Right atrium auricular region (tissue), 2 donors: ENCODE results near the gene CBLN3. TPM values are rescaled to one million over a fixed set of nuclear protein-coding genes. Genes with fewer than 3 reads are reported as not detected.
A peak's percentile ranks its signal among the peaks of the same experiment; 100 is the strongest.

ENCODE experiments used
- DNase-seq: peaks from one replicate; pipeline ENCODE4 v3.0.0-alpha.2; 2019; ENCODE audit warnings: low spot score
- H3K27ac ChIP-seq, 2 donors: fragments of 200-600 bp; sonication (generic); 1 replicate in 1 of 2; 2 replicates in 1 of 2; pipeline ENCODE4 v1.5.1; 2016 to 2019
- H3K27me3 ChIP-seq, 2 donors: fragments of 200-600 bp; sonication (generic); one replicate each; pipeline versions ENCODE4 v1.5.1 to v1.6.0; 2017 to 2019
- H3K36me3 ChIP-seq: fragments of 200-600 bp; sonication (generic); one replicate; pipeline ENCODE4 v1.5.1; 2016
- H3K4me1 ChIP-seq, 2 donors: fragments of 200-600 bp; sonication (generic); one replicate each; pipeline versions ENCODE4 v1.5.1 to v1.6.0; 2017 to 2019
- H3K4me3 ChIP-seq, 2 donors: fragments of 200-600 bp; sonication (generic); 1 replicate in 1 of 2; 2 replicates in 1 of 2; pipeline ENCODE4 v1.5.1; 2017 to 2019; ENCODE audit warnings: mild to moderate bottlenecking in 1 of 2, moderate library complexity in 1 of 2
- H3K9me3 ChIP-seq, 2 donors: fragments of 200-600 bp; sonication (generic); one replicate each; pipeline ENCODE4 v1.5.1; 2019
- total RNA-seq, 2 donors: library from RNA; depleted of rRNA; stranded (reverse); fragments of >200 nt; gene quantifications; one replicate each; pipeline ENCODE4 v1.1.0, GENCODE V29; 2016
- TF ChIP-seq, protein P1 (sequence below), 2 donors: fragments of 200-600 bp; sonication (generic); IDR thresholded peaks; one replicate each; pipeline ENCODE4 v1.5.1; 2019; ENCODE audit warnings: antibody characterized with exemption in 2 of 2

CBLN3 gene
- total RNA-seq, 2 donors from 2014 or later: 0.48 to 1.4 TPM

DNA sequence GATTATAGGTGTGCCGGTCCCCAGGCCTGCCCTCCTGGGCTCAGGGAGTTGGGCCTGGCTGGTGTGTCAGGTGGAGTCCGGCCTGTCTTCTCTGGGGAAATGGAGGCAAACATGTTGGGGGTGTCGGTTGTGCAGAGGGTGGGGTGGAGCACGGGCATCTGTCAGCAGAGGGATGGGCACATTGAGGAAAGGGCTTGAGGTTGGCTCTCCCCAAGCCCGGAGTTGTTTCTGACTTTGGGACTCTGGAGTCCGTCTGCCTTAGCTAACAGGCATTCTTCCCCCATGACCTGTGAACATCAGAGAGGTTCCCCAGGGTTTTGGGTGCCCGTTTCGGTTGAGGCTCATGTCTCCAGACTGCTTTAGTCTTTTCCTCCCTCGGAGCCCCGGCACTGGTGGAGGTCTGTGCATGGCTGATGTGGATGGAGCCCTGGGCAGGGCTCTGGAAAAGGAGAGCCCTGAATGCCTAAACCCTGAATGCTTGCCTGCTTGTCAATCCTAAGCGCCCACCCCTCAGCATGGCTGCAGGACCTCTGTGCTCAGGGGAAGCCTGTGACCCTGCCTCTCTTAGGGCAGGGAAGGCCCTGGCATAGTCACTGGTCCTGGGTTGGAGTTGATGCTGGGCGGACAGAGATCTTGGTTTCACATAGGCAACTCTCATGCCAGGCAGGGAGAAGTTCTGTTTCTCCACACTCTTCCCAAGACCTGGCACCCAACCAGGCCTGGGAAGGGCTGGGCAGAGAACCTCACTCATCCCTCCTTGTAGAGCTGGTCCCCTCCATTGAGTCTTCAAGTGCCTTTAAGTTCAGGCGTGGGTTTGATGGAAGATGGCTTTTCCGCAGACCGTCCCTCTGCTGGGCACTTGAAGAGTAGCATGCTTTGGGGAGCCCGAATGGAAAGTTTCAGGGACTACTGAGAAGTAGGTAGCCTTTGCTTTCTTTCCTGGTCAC, 17.8 kb downstream of the CBLN3 start:
- TF ChIP-seq, protein P1, sequence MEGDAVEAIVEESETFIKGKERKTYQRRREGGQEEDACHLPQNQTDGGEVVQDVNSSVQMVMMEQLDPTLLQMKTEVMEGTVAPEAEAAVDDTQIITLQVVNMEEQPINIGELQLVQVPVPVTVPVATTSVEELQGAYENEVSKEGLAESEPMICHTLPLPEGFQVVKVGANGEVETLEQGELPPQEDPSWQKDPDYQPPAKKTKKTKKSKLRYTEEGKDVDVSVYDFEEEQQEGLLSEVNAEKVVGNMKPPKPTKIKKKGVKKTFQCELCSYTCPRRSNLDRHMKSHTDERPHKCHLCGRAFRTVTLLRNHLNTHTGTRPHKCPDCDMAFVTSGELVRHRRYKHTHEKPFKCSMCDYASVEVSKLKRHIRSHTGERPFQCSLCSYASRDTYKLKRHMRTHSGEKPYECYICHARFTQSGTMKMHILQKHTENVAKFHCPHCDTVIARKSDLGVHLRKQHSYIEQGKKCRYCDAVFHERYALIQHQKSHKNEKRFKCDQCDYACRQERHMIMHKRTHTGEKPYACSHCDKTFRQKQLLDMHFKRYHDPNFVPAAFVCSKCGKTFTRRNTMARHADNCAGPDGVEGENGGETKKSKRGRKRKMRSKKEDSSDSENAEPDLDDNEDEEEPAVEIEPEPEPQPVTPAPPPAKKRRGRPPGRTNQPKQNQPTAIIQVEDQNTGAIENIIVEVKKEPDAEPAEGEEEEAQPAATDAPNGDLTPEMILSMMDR (IDR thresholded peaks at IDR 0.05): peak; percentile 36 to 65
- peak; percentile 78 for DNase-seq
- no peaks in the 10 kb centered on the region for H3K4me1 ChIP-seq
- H3K36me3 ChIP-seq: peaks cover 23% of the 10 kb centered on the region
- H3K27ac ChIP-seq: no peak overlapping the region
- H3K27me3 ChIP-seq: no peaks in the 10 kb centered on the region
- no peak overlapping the region for H3K4me3 ChIP-seq
- no peaks in the 10 kb centered on the region for H3K9me3 ChIP-seq

DNA sequence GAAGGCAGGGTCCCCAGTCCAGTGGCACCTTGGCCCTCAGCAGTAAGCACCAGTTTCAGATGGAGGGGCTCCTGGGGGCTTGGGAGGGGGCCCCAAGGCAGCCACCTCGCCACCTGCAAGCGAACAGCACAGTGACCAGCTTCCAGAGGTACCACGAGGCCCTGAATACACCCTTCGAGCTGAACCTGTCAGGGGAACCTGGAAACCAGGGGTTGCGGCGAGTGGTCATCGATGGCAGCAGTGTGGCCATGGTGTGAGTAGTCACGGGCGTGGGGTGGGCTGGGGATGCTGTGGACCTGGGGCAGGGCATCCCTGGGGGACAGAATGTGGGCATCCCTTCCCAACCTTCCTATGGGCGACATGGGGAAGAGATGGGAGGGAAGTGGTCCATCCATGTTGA, 19.5 kb downstream of the CBLN3 start:
- TF ChIP-seq, protein P1 (IDR thresholded peaks at IDR 0.05): no peak
- H3K27ac ChIP-seq: no peak overlapping the region
- no peak for DNase-seq

DNA sequence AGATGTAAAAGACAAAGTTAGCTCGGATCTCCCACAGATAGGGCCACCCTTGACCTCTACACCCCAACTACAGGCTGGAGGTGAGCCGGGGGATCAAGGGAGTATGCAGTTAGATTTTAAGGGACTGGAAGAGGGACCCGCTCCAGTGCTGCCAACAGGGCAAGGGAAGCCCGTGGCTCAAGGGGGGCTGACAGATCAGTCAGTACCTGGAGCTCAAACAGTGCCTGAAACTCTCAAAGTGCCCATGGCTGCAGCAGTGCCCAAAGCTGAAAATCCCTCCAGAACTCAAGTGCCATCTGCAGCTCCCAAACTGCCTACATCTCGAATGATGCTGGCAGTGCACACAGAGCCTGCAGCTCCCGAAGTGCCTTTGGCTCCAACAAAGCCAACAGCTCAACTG, 20.3 kb downstream of the CBLN3 start:
- Histone ChIP-seq H3K27me3 (no peaks in the 10 kb centered on the region), H3K4me1 (peaks cover 0 to 5% of the 10 kb centered on the region in 2 donors), H3K9me3 (no peaks in the 10 kb centered on the region), H3K27ac (no peak overlapping the region), H3K36me3 (peaks cover 23% of the 10 kb centered on the region), H3K4me3 (no peak overlapping the region)
- TF ChIP-seq, protein P1 (IDR thresholded peaks at IDR 0.05): no peak
- no peak for DNase-seq

More for the DNA sequence above, 19.5 kb downstream of the CBLN3 start:
- H3K27me3 ChIP-seq: no peaks in the 10 kb centered on the region
- H3K9me3 ChIP-seq: no peaks in the 10 kb centered on the region
- peaks cover 23% of the 10 kb centered on the region for H3K36me3 ChIP-seq
- no peak overlapping the region for H3K4me3 ChIP-seq
- H3K4me1 ChIP-seq: no peaks in the 10 kb centered on the region

DNA sequence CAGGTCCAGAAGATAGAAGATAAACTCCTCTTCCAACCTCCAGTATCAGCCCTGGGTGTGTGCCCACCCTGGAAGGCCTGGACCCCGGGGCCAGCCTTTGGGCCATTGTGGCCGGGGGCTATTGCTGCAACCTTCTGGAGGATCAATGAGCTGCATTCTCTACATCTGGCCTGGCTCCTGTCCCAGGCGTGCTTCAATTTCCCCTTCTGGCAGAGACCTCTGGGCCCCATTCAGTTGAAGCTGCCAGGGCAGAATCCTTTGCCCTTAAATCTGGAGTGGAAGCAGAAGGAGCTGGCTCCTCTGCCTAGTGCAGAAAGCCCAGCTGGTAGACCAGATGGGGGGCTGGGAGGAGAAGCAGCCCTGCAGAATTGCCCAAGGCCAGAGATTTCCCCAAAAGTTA, 20.7 kb downstream of the CBLN3 start:
- TF ChIP-seq, protein P1 (IDR thresholded peaks at IDR 0.05): no peak
- no peak for DNase-seq
- Histone ChIP-seq H3K36me3 (peaks cover 23% of the 10 kb centered on the region), H3K27me3 (no peaks in the 10 kb centered on the region), H3K27ac (no peak overlapping the region), H3K4me1 (peaks cover 0 to 9% of the 10 kb centered on the region in 2 donors), H3K4me3 (no peak overlapping the region), H3K9me3 (no peaks in the 10 kb centered on the region)

DNA sequence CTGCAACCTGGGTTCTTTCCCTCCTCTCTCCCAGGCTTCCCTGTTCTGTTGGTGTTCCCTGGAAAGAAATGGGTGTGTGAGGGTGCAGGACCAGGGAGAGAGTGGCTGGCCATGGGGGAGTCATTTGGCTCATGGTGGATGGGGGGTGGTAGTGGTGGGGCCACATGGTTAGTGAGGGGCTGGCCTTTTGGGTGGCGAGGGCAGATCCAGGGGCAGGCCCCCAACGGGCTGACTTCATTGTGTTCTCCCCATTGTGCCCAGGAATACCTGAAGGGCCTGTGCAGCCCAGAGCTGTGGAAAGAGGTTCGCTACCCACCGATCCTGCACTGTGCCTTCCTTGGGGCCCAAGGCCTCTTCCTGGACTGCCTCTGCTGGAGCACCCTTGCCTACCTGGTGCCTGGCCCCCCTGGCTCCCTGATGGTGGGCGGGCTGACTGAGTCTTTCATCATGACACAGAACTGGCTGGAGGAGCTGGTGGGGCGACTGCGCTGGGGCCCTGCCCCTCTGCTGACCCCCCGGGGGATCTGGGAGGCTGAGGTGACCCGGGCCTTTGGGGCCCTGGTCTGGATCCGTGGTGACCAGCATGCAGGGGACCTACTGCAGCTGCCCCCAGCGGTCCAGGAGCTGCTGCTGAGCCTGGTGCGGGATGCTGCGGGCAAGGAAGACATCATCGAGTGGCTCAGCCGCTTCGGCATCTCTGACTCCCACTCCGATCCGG, 21.7 kb downstream of the CBLN3 start:
- Histone ChIP-seq H3K27ac (no peak overlapping the region), H3K4me1 (peaks cover 0 to 19% of the 10 kb centered on the region in 2 donors), H3K27me3 (no peaks in the 10 kb centered on the region), H3K36me3 (peaks cover 17% of the 10 kb centered on the region), H3K9me3 (no peaks in the 10 kb centered on the region), H3K4me3 (no peak overlapping the region)
- no peak for DNase-seq
- TF ChIP-seq, protein P1 (IDR thresholded peaks at IDR 0.05): no peak
